ENCODE measurements around the gene MIS18A.

GRCh38 chr21:32322103-32322502, 43.3 kb upstream of the MIS18A start:
- TF ChIP-seq, protein P1, sequence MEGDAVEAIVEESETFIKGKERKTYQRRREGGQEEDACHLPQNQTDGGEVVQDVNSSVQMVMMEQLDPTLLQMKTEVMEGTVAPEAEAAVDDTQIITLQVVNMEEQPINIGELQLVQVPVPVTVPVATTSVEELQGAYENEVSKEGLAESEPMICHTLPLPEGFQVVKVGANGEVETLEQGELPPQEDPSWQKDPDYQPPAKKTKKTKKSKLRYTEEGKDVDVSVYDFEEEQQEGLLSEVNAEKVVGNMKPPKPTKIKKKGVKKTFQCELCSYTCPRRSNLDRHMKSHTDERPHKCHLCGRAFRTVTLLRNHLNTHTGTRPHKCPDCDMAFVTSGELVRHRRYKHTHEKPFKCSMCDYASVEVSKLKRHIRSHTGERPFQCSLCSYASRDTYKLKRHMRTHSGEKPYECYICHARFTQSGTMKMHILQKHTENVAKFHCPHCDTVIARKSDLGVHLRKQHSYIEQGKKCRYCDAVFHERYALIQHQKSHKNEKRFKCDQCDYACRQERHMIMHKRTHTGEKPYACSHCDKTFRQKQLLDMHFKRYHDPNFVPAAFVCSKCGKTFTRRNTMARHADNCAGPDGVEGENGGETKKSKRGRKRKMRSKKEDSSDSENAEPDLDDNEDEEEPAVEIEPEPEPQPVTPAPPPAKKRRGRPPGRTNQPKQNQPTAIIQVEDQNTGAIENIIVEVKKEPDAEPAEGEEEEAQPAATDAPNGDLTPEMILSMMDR (IDR thresholded peaks at IDR 0.05; ENCODE audit: insufficient read depth, low read length, poor library complexity, severe bottlenecking): no peak
- no peak for TF ChIP-seq EZH2phosphoT487 (conservative IDR thresholded peaks at IDR 0.05; ENCODE audit: low read length)

Measured in SU-DHL-6 (cell line).